SK-N-SH treated with all-trans-retinoic acid at 6 μM for 48 hours (cell line): Measurements from ENCODE around the gene E2F2.

Experiments
- POU6F1 ChIP-seq: fragments of 250-450 bp; sonication (Bioruptor Pico); IDR thresholded peaks from 2 replicates; pipeline ENCODE4 v1.8.0; 2021; ENCODE audit warnings: low read depth, mild to moderate bottlenecking, moderate library complexity, borderline replicate concordance
- RARB ChIP-seq: fragments of 250-450 bp; sonication (Bioruptor Pico); IDR thresholded peaks from 2 replicates; pipeline ENCODE4 v1.8.0; 2021; ENCODE audit warnings: mild to moderate bottlenecking, moderate library complexity
- TOX ChIP-seq: fragments of 250-450 bp; sonication (Bioruptor Pico); IDR thresholded peaks from 2 replicates; pipeline ENCODE4 v1.8.0; 2021; ENCODE audit warnings: mild to moderate bottlenecking, moderate library complexity, borderline replicate concordance

GRCh38 chr1:23531562-23532094, 595 bp upstream of the E2F2 start:
- TF ChIP-seq RARB (CRISPR knock-in tag) (no peak), TOX (CRISPR knock-in tag) (no peak), POU6F1 (CRISPR knock-in tag) (no peak)
